CD4-positive, alpha-beta T cell treated with Interleukin-10 for 1 hour (primary cell): ENCODE results near the gene FGF3.

Experiments used
- DNase-seq: peaks from one replicate; pipeline ENCODE4 v3.0.0-alpha.2; 2020

The FGF3 gene

DNA sequence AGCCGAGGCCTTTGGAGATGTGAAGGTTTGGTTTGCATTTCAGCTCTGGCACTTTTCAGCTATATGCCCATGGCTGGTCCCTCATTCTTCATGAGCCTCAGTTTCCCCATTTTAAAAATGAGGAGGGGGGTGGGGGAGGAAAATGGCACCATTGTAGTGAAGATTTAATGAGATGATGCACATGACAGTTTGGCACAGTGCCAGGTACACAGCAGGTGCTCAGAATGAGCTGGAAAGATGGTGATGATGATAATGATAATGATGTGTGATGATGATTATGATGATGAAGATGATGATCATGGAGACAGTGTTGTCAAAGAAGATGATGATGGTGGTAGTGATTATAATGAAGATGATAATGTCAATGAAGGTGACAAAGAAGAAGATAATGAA is 24.3 kb upstream of the FGF3 start:
- no peak for DNase-seq

DNA sequence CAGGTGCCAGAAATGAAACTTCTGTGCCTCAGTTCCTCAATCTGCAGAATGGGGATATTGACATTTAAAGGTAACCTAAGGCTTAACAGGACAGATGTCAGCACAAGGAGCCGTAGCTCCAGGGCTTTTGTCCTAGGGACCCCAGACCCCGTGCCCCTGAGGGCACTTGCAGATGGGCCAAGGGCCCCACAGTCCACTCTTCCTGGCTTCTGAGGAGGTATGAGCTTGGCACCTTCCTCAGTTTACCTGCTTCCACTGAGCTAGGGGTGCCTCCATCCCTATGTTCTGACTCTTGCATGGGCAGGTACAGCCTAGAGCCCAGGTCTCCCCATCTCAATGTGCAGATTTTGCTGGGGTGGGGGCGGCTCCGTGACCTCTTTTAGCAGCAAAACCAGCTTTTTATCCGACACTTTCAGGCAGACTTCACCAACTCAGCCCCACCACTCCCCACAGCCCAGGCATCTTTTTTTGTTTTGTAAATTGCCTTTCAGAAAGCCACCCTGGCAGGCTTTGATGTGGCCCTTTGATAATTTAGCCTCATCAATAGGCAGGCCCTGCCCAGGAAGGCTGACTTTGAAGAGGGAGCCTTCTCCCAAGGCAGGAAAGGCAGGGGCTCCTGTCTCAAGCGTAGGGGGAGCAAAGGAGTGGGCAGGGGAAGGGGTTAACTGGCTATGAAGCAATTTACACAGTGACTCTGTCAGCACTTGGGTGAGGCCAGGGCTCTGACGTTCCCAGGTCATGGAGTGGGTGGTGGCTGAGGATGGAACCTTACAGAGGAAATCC is 23.7 kb upstream of the FGF3 start:
- DNase-seq: no peak

DNA sequence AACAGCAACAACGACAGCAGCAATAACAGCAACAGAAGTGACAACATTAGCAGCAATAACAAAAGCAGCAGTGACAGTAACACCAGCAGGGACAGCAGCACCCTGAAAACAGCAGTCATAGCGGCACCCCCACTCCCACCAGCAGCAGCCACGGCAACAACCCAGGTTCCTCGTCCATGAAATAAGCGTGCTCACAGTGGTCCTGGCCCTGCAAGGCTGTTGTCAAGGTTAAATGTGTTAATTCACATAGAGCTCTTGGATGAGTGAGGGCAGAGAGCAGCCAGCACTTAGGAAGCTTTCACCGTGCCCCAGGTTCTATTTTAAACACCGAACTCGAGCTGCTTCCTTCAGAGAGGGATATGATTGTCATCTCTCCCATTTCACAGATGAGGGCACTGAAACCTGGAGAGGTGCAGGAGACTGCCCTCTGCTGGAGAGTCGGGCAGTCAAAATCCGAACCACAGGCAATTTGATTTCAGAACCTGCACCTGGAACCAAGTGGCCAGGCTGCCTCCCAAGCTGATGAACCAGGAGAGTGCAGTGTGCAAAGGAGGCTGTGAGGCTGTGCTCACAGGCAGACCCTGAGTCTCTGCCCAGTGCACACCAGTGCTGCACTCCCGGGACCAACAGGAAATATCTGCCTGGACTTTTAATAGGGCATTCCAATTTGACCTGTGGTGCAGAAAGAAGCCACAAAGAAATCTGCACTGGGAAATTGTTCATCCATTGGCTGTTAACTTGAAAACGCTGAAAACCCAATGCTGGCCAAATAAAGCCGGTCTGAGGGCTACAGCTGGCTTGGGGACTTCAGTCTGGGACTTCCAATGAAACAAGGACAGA is 22.9 kb upstream of the FGF3 start:
- peak; percentile 27 for DNase-seq

DNA sequence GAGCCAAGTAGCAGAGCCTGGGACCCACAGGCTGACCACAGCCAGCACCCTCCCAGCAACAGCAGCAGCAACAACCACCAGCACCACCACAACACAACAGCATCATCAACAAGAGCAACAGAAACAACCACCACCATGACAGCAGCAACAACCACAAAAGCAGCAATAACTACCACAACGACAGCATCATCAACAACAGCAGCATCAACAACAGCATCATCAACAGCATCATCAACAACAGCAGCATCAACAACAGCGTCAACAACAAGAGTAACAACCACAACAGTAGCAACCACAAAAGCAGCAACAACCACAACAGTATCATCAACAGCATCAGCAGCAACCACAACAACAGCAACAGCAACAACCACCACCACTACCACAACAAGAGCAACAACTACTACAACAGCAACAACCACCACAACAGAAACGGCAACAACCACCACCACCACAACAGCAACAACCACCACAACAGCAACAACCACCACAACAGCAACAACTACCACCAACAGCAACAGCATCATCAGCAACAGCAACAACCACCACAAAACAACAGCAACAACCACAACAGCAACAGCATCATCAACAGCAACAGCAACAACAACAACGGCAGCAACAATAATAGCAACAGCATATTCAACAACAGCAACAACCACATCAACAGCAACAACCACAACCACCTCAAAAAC is 22.1 kb upstream of the FGF3 start:
- DNase-seq: no peak

DNA sequence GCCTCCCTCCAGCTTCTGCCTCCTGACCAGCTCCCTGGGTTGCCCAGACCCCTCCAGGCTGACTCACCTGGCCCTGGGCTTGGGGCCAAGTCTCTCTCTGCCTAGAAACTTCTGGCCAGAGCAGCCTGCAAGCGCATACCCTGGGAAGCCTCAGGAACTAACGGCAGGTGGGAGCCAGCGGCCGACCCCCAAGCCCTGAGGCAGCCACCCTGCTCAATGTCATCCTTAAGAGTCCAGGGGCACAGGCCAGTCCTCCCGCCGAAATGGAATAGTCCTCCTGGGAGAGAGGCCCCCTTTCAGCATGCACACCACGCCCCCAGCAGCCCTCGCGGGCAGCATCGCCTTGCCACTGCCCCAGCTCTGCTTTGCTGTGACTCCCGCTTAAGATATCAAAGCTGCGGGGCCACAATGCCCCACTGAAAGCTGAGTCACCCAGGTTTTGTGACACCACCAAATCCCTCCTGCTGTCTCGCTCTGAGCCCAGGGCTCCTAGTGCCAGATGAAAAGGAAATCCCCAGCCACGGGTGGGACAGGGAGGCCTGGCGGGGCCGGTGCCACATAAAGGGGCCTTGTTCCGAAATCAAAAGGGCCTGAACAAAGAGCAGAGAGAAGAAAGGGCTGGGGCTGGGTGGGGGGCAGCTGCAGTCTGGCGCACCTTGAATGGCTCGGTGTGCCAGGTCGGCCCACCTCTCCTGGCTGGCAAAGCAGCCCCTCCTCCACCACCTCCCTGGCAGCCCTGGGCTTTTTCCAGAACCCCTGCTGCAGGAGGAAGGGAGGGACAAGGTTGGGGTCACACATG is 21.4 kb upstream of the FGF3 start:
- DNase-seq: no peak

DNA sequence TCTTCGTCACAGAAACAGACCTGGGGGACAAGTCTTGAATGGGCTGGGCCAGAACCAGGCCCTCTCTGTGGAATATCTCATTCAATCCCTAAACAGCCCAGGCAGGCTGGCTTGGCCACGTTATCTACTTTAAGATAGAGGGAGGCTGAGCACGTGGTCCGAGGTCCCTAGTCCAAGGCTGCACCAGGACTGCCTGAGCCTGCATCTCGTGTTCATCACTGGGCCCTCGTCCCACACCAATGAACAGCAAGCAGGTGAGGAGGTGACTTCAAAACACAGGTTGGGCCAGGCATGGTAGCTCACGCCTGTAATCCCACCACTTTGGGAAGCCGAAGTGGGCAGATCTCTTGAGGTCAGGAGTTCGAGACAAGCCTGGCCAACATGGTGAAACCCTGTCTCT is 20.3 kb upstream of the FGF3 start:
- DNase-seq: no peak

DNA sequence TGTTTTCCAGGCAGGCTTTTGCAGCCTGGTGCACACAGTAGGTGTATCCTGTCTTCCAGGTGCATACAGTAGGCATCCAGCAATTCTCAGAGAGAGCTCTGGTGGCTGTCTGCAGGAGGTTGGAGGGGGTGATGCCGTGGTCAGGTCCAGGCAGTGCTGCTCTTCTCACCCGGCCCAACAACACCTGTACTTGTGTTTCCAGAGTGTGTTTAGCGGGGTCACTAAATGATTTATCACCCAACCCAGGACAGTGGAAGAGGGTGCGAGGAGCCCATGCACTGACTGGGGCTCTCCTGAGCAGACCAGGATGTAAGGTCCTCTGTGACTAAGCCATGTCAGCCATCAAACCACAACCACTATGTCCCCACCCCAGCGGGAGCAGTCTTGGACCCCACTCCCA is 18.6 kb upstream of the FGF3 start:
- no peak for DNase-seq

DNA sequence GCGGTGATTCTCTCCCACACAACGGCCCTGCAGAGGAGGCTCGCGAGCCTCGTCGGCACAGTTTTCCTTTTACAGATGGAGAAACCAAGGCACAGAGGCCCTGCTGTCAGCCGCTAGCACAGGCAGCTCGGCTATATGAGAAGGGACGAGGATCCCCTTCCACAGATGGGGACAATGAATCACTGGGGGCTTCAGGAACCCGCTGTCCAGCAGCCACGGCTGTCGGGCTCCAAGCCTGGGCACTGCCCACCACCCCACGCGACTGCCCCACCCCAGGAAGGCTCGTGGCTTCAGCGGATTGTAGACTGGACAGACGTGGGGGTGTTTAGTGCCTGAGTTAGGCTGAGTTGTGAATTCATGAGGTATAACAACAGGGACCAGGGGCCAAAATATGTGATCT is 17.2 kb upstream of the FGF3 start:
- DNase-seq: no peak

DNA sequence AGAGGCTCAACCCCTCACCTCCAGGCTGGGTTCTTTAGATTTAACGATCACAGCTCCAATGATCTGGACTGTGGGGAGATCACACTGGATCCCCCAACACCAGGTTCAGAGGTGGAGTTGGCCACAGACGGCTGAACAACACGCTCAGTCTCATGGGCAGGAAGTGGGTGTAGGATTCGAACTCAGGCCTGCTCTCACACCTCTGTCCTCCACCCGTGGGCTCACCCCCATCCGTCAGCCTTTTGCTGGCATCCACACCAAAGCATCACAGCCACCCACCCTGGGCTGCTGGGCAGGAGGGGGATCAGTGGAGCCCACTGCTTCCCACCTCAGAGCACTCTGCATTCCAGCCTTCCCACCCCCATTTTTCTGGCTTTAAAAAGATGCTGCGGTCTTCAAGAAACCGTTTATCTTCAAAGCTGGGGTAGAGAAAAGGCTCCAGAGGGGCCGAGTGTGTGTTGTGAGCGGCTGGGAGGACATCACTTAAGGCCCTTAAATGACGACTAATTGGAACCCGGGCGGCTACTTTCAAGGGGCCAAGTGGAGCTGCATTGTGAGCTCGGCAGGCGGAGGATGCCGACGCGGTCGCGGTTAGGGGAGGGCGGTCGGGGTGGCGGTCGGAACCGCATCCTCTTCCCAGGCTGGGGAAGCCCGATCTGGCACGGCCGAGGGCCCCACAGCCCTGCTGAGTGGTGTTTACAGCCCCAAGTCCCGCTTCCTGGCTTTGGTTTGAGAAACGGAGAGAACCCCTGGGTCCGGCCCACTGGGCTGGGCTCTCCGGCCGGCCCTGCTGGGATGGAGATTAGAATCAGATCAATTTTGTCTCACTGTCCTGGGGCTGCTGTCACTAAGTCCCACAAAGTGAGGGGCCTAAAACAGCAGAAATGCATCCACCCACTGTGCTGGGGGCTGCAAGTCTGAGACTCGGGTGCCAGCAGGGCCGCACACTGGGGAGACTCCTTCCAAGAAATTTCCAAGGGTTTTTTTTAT is 15.9 kb upstream of the FGF3 start:
- DNase-seq: no peak

DNA sequence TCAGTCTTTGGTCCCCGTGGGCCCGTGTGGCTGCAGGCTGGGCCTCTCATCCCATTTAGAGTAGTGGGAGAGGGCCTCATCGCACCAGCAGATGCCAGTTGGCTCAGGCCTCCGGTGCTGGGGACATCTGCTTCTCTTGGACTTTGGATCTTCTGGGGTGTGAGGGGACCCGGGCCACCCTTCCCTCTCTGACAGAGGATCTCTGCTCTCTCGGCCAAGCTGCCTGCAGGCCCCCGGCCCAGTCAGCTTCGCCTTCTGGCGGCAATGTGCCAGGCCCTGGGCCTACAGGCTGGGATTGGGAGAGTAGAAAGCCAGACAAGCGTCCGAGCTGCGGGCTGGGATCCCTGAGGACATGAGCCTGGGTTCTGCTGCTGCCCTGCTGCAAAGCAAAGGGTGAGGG is 15.0 kb upstream of the FGF3 start:
- no peak for DNase-seq

DNA sequence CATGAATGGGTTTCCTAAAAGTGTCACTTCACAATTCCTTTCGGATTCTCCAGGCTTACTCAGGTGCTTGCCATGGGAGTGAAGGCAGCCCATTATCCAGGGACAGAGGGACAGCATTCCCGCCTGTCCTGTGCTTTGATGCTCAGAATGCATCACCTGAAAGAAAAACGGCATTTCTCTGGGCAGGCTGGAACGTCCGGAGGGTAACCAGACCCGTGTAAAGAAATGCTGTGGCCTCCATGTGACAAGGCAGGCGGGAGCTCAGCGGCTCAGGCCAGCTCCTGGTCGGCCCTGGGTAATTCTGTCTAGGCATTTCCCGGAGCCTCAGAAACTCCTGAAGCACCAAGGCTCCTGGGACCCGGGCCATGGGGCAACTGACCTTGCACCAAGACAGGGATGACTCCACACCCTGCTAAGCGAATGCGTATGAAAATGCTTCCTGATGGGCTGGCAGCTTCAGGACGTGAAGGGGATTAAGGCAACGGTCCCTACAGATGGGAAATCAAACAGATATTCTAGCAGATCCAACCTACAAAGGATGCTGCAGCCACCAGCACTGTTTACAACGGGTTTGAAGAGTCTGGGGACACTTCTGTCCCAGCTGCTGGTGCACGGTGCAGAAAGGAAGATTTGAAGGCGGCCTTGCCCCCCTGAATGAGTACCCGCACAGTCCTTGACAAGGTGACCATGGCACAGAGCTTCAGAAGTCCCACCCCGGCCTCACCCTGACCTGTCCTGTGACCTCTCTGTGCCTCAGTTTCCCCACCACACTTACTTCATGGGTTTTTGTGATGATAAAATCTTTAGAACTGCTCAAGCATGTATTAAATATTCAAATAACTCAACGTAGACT is 13.6 kb upstream of the FGF3 start:
- no peak for DNase-seq

DNA sequence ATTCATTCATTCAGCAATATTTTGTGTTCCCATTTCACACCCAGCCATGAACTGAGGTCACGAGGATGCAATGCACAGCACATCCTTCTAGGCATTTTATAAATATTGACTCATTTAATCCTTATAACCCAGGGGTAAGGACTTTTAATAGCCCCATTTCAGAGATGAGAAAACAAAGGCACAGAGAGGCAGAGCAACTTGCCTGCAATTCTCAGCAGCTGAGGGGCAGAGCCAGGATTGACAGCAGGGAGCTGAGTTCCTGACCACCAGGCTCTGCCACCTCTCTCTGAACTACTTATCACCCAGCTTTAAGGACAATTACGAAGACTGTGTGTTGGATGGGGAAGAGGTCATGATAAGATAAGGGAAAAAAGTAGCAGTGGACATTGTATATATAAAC is 12.8 kb upstream of the FGF3 start:
- DNase-seq: no peak

DNA sequence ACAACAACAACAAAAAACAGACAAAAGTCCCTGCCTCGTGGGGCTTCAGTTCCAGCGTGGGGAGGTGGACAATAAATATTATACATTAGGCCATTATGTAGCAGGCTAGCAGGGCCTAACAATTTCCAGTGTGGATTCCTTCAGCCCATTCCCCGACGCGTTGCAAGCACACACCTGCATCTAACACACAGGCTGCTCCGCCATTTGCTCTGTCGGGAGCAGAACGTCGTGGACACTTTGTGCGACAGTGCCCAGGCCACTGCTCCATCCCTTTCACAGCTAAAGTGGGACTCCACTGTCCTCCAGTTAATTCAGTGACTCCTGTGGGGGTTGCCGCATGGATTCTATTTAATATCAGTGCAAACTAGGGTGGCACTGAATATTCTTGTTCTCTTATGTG is 10.9 kb upstream of the FGF3 start:
- DNase-seq: no peak

DNA sequence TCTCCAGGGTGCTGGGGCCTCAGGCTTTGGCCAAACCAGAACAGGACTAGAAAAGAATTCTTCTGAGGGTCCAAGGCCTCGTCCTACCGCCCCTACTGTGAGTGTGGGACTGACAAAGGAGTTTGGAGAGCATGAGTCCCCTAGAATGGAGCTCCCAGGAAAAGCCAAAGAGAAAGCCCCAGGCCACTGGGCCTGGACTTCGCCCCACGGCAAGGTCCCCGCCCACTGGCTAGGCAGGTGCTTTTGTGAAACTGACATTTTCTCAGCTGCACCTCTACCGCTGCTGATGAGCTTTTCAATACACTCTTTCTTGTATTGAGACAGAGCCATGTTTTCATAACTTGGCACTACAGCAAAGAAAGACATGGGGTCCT is 9.7 kb upstream of the FGF3 start:
- DNase-seq: no peak

DNA sequence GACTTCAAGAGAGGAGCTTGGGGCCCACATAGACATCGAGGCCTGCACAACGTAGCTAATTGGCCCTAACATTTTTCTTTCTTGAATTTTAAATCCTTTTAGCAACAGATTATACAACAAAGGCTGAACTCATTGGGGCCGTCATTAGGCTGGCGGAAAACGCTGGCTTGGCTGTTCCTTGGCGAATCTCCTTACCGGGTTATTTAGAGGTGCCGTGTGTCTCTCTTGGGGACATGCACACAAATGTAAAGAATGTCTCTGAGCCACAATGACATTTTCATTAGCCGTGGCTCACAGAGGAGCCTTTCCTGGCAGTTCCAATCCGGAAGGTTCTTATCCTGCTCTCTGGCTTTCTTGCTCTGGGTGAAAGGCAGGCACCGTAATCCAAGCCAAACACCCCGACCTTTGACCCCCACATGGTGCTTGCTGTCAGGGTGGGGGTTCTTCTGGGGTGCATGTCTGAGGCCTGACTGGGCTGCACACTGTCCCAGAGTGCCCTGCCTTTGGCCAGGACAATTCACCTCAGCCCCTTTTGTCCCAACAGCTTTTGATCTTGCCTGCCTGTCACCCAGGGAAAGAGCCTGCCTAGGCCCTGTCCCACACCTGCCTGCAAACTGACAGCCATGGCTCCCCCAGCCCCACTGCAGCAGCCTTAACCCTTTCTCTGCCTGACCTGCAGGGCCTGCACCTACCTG is 9.2 kb upstream of the FGF3 start:
- no peak for DNase-seq

DNA sequence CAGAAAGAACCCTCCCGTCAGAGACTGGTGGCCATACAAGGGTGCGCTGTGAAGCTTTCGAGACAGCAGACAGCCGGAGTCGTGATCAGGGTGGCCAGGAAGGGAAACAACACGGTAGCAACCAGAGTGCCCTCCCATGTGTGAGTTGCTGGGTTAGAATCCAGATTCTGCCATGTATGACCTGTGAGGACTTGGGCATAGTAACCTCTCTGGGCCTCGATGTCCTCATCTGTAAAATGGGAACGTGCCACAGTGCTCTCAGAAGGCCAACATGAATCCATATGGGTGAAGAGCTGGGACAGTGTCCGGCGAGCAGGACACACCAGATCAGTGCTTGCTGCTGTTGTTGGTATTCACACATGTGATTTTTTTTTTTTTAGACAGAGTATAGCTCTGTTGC is 7.6 kb upstream of the FGF3 start:
- DNase-seq: no peak

DNA sequence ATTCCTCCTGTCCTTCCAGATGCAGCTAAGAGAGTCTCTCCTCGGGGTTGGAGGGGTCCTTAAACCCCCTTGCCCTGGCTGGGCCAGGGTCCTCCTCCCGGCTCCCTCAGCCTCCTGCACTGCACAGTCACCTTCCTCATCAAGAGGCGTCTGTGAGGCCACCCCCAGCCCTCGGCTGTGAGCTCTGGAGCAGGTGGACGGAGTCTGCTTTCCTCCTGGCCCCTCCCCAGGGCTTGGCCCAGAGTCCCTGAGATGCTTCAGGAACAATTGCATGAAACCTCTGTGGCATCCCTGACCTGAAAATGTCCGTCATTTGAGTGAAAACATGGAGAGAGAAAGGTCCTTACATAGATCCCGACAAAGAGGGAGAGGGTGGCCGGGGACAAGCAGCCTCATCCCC is 6.7 kb upstream of the FGF3 start:
- no peak for DNase-seq

DNA sequence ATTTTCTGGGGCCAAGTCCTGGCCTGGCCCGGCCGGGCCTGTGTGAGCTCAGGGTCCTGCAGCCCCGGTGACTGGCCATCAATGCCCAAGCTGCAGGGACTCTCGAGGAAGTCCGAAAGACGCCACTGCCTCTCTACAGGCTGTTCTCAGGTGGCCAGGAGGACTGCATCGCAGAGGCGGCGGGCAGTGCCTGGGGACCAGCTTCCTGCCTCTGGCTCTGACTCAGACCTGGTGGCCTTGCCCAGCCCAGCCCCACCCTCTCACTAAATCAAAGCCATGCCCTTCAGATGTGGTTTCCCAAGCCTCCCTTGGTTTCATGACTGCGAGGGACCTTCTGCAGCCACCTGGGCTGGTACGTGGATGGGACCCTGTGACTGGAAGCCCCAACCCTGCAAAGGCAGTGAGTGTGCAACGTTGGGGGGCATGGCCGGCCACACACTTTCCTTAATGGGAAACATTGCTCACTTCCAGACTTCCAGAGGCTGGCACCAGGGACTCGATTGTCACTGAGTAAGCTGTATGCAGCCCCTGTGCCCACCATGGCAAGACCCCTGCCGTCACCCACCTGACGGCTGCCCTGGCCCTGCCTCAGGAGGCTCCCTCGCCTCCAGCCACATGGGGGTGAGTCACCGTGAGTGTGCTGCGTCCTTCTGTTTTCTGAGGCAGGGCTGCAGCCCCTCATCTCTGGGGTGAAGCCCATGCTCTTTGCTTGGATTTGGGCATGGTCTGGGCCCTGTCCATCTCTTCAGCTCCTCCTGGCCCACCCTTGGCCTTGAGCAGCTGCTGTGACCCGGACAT is 6.0 kb upstream of the FGF3 start:
- DNase-seq: no peak

DNA sequence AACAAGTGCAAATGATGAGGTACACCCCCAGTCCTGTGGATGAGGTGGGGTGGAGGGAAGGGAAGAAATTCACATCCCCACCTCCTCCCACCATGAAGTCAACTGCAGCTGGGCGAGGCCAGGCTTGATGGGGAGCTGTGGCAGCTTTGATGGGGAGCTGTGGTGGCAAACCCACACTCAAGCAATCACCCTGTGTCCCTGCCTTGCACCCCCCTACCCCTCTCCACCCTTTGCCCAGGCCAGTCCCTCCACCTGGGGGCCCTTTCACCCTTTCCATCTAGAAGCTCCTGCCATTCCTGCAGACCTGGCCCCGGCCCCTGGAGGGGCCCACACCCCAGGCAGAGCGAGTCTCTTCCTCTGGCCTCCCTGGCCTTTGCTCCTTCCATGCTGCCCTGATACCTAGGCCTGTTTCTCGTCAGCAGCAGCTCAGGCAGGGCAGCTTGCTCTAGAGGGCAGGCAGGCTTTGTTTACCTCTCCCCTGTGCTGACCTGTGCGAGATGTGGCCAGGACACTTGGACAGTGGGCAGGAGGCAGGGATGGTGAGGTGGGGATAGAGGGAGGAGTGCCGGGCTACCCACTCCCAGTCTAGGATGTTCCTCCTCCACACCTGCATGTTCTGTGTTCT is 4.5 kb upstream of the FGF3 start:
- no peak for DNase-seq
